IMR-90 (cell line): ENCODE results near the gene IGF1R. TPM values are rescaled to one million over a fixed set of nuclear protein-coding genes. Genes with fewer than 3 reads are reported as not detected.
A peak's percentile ranks its signal among the peaks of the same experiment; 100 is the strongest.

Source experiments
- ATAC-seq: fragments of 200-7000 bp; cut with Tn5 transposase; 2 replicates; pipeline ENCODE4 v1.9.1; 2020; ENCODE audit warnings: low read depth, mild to moderate bottlenecking, moderate library complexity
- BruUV-seq: library from RNA; stranded (reverse); fragments of 400-500 nt; replicated peaks from 2 replicates; lab custom pipeline; 2021; lab: Mats Ljungman, UMichigan
- CTCF ChIA-PET: fragments of 300-600 bp; formaldehyde crosslinking; extraction: SDS; loops from one replicate; lab custom pipeline; 2021; ENCODE audit warnings: antibody characterized with exemption; lab: Yijun Ruan, JAX
- POLR2A ChIA-PET: fragments of 300-600 bp; sonication (Branson Sonifier 250); formaldehyde crosslinking; loops from one replicate; lab custom pipeline; 2022; ENCODE audit warnings: antibody characterized with exemption; ENCODE audit not compliant: unreplicated experiment; lab: Charles Lee
- DNase-seq: peaks from one replicate; pipeline ENCODE4 v3.0.0; 2013
- H2AFZ ChIP-seq: replicated peaks from 2 replicates; pipeline ENCODE3; 2013; ENCODE audit warnings: low read length, mild to moderate bottlenecking; ENCODE audit not compliant: poor library complexity
- H2AK5ac ChIP-seq: 2 replicates; pipeline ENCODE4 v1.6.1; 2013; ENCODE audit warnings: low read depth, low read length, inconsistent platforms
- H2AK9ac ChIP-seq: replicated peaks from 2 replicates; pipeline ENCODE3; 2013; ENCODE audit warnings: mild to moderate bottlenecking, low read depth, low read length, moderate library complexity; ENCODE audit not compliant: poor library complexity
- H2BK120ac ChIP-seq: 2 replicates; pipeline ENCODE4 v1.6.1; 2013; ENCODE audit warnings: low read depth, low read length, inconsistent platforms
- H2BK15ac ChIP-seq: 3 replicates; pipeline ENCODE4 v1.6.1; 2013; ENCODE audit warnings: low read depth, low read length, inconsistent platforms
- H2BK20ac ChIP-seq: 2 replicates; pipeline ENCODE4 v1.6.1; 2013; ENCODE audit warnings: low read depth, mild to moderate bottlenecking, inconsistent platforms, low read length, moderate library complexity
- H2BK5ac ChIP-seq: 2 replicates; pipeline ENCODE4 v1.6.1; 2013; ENCODE audit warnings: mild to moderate bottlenecking, low read depth, low read length, inconsistent platforms; ENCODE audit not compliant: poor library complexity, severe bottlenecking
- H3K14ac ChIP-seq: replicated peaks from 2 replicates; pipeline ENCODE4 v1.6.1; 2013; ENCODE audit warnings: low read depth, low read length, inconsistent platforms
- H3K18ac ChIP-seq: 2 replicates; pipeline ENCODE4 v1.6.1; 2013; ENCODE audit warnings: low read depth, low read length, control low read depth
- H3K23ac ChIP-seq: 2 replicates; pipeline ENCODE4 v1.6.1; 2013; ENCODE audit warnings: low read depth, low read length, inconsistent platforms
- H3K27ac ChIP-seq: 2 replicates; pipeline ENCODE4 v1.5.1; 2013; ENCODE audit warnings: mild to moderate bottlenecking, control low read depth, low read length; ENCODE audit not compliant: insufficient read depth
- H3K27me3 ChIP-seq: 2 replicates; pipeline ENCODE4 v1.6.1; 2013; ENCODE audit warnings: low read length; ENCODE audit not compliant: control insufficient read depth, insufficient read depth
- H3K36me3 ChIP-seq: 2 replicates; pipeline ENCODE4 v1.6.1; 2013; ENCODE audit warnings: low read length, mixed read lengths; ENCODE audit not compliant: control insufficient read depth, insufficient read depth
- H3K4ac ChIP-seq: 2 replicates; pipeline ENCODE4 v1.6.1; 2013; ENCODE audit warnings: low read depth, low read length, inconsistent platforms
- H3K4me1 ChIP-seq: 2 replicates; pipeline ENCODE4 v1.6.1; 2013; ENCODE audit warnings: low read length, mixed read lengths; ENCODE audit not compliant: control insufficient read depth, insufficient read depth
- H3K4me2 ChIP-seq: 2 replicates; pipeline ENCODE4 v1.6.1; 2013; ENCODE audit warnings: low read depth, mild to moderate bottlenecking, control low read depth, low read length, moderate library complexity
- H3K4me3 ChIP-seq: 2 replicates; pipeline ENCODE4 v1.5.1; 2013; ENCODE audit warnings: low read depth, mild to moderate bottlenecking, control low read depth, low read length, moderate library complexity; ENCODE audit not compliant: insufficient read depth
- H3K56ac ChIP-seq: 2 replicates; pipeline ENCODE4 v1.6.1; 2013; ENCODE audit warnings: low read length, inconsistent platforms; ENCODE audit not compliant: insufficient read depth; ENCODE audit errors: extremely low read depth
- H3K79me1 ChIP-seq, 2 experiments: 2 replicates each; pipeline ENCODE4 v1.6.1; 2013; ENCODE audit warnings: low read length in 2 of 2, inconsistent platforms in 1 of 2, low read depth in 1 of 2
- H3K9ac ChIP-seq: 2 replicates; pipeline ENCODE4 v1.6.1; 2013; ENCODE audit warnings: low read depth, low read length, control low read depth
- H3K9me1 ChIP-seq: 2 replicates; pipeline ENCODE4 v1.6.1; 2013; ENCODE audit warnings: low read length, inconsistent platforms; ENCODE audit not compliant: insufficient read depth
- H3K9me3 ChIP-seq: 2 replicates; pipeline ENCODE4 v1.6.1; 2013; ENCODE audit warnings: low read length; ENCODE audit not compliant: control insufficient read depth, insufficient read depth
- H4K20me1 ChIP-seq: 2 replicates; pipeline ENCODE4 v1.6.1; 2013; ENCODE audit warnings: low read length, inconsistent platforms; ENCODE audit not compliant: insufficient read depth
- H4K5ac ChIP-seq: 2 replicates; pipeline ENCODE4 v1.6.1; 2013; ENCODE audit warnings: mild to moderate bottlenecking, low read depth, low read length, control low read depth
- H4K8ac ChIP-seq, 2 experiments: 2 replicates each; pipeline ENCODE4 v1.6.1; 2013; ENCODE audit warnings: low read depth in 2 of 2, low read length in 2 of 2, control low read depth in 1 of 2, inconsistent platforms in 1 of 2
- H4K91ac ChIP-seq: 2 replicates; pipeline ENCODE4 v1.6.1; 2013; ENCODE audit warnings: low read depth, low read length, inconsistent platforms; ENCODE audit not compliant: insufficient read depth
- BHLHE40 ChIP-seq: fragments of 150-350 bp; IDR thresholded peaks from 2 replicates; pipeline ENCODE4 v1.6.1; 2016; ENCODE audit warnings: mild to moderate bottlenecking, low read depth, low read length
- CEBPB ChIP-seq: IDR thresholded peaks from 2 replicates; pipeline ENCODE4 v1.6.1; 2012; ENCODE audit warnings: low read depth, low read length, improper control_type of control experiment
- CHD1 ChIP-seq: IDR thresholded peaks from 2 replicates; pipeline ENCODE4 v1.6.1; 2012; ENCODE audit warnings: low read depth, low read length, improper control_type of control experiment
- CTCF ChIP-seq: conservative IDR thresholded peaks from 2 replicates; pipeline ENCODE4 v1.5.1; 2012; ENCODE audit warnings: mild to moderate bottlenecking, low read depth, low read length, improper control_type of control experiment
- FOS ChIP-seq: fragments of 150-350 bp; IDR thresholded peaks from 2 replicates; pipeline ENCODE4 v1.6.1; 2016; ENCODE audit warnings: low read depth, low read length
- NFE2L2 ChIP-seq: fragments of 150-350 bp; IDR thresholded peaks from 2 replicates; pipeline ENCODE4 v1.6.1; 2016; ENCODE audit warnings: low read depth, mild to moderate bottlenecking, low read length
- WGBS, 2 experiments: methylation state at CpG; one replicate each; pipeline versions ENCODE4 v1.1.5 to v1.1.7; 2013; ENCODE audit warnings: missing lambda C conversion rate in 2 of 2; ENCODE audit not compliant: insufficient read length in 1 of 2; ENCODE audit errors: extremely low coverage in 2 of 2; 5-methylcytosine and 5-hydroxymethylcytosine counted together
- dilution Hi-C: fragments of 300-500 bp; cut with HindIII; formaldehyde crosslinking; loops from one replicate; pipeline ENCODE4 v1.14.3; 2018; ENCODE audit warnings: low sequenced_read_pairs; ENCODE audit not compliant: unreplicated experiment
- in situ Hi-C: fragments of 300-500 bp; cut with MboI; formaldehyde crosslinking; loops from 3 replicates; pipeline ENCODE4 v1.14.3; 2019; ENCODE audit warnings: low sequenced_read_pairs, inconsistent platforms, mixed read lengths
- intact Hi-C: fragments of 100-400 bp; cut with micrococcal nuclease; formaldehyde crosslinking; loops from 2 replicates; pipeline ENCODE4 v1.10.0; 2022
- polyA plus RNA-seq, 3 experiments: library from polyadenylated mRNA; depleted of rRNA; stranded (reverse); fragments of >200 nt; gene quantifications; 2 replicates each; pipeline ENCODE4 v1.2.3, GENCODE V29; 2012; ENCODE audit warnings: low replicate concordance in 1 of 3
- total RNA-seq: library from RNA; depleted of rRNA; stranded (reverse); fragments of >200 nt; gene quantifications from 2 replicates; pipeline ENCODE4 v1.2.3, GENCODE V29; 2012

Gene IGF1R
- total and polyA plus RNA-seq, 2 of the 4 experiments (the other 2 are of a cell fraction), result 24.0 to 24.9 TPM

DNA sequence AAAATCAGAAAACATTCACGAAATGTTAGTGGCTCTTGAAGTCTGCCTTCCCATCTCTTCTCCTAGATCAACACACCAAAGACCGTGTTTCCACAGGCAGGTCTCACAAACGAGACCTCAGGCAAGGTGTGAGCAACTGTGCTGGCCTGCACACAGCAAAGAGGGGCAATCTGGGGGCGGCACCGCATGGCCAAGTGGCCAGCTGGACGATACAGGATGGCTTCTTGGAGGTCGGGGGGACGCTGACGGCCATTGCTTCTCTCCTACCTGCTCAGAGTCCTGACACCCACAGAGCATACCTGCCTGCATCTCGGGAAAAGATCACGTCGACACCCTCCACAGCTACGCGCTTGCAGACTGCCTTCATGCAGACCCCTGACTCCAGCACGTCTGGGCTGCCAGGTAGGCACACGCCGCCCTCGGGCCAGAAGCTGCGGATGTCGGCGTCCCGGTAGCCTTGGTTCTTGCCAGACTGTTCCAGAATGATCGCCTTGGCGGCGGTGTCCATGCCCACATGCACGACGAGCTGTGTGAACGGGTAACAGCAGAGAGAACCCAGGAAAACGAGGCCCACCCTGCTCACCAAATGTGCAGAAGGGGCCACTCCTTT, 320.9 kb downstream of the IGF1R start:
- Histone ChIP-seq H3K27me3 (no peaks in the 10 kb centered on the region), H3K4me1 (peaks cover 11% of the 10 kb centered on the region), H2BK120ac (no peak overlapping the region), H3K36me3 (no peaks in the 10 kb centered on the region), H2AK9ac (peak overlapping the region; percentile 47), H4K8ac (no peak overlapping the region), H3K79me1 (no peaks in the 10 kb centered on the region), H3K4me3 (no peak overlapping the region), H3K14ac (no peak overlapping the region), H4K20me1 (no peaks in the 10 kb centered on the region), H2AFZ (no peak overlapping the region), H2BK20ac (no peak overlapping the region), H4K91ac (no peak overlapping the region), H3K27ac (no peak overlapping the region), H3K4me2 (no peak overlapping the region), H3K23ac (no peak overlapping the region), H3K9me1 (peaks cover 5% of the 10 kb centered on the region; the same call in 1 of the 2 replicates), H3K56ac (no peak overlapping the region), H3K4ac (no peak overlapping the region), H2BK15ac (no peak overlapping the region), H4K5ac (no peak overlapping the region), H3K18ac (no peak overlapping the region), H2BK5ac (no peak overlapping the region), H3K9me3 (no peaks in the 10 kb centered on the region), H3K9ac (no peak overlapping the region), H2AK5ac (no peak overlapping the region)
- no peak for ATAC-seq
- dilution Hi-C loops, result no loop called here
- in situ Hi-C loops, result no loop called here
- no peak for TF ChIP-seq NFE2L2
- no peak for TF ChIP-seq CHD1
- no peak for TF ChIP-seq FOS
- no peak for TF ChIP-seq BHLHE40
- TF ChIP-seq CTCF, result no peak
- no peak for TF ChIP-seq CEBPB
- POLR2A ChIA-PET, result no interaction called here
- no TSS peak for BruUV-seq
- CTCF ChIA-PET, result no interaction called here
- intact Hi-C loops, result no loop called here
- WGBS, 2 experiments, result 95% methylated on average over 11 of the region's 29 CpGs; no CpG with 5 or more reads in 1 of the 2 experiments
- DNase-seq, result no peak
